NCI-H748 treated with DMSO at 0.1 percent for 48 hours (cell line): Measurements from ENCODE around the gene POU2F3.
"Not testable (repeated sequence)": the region's sequence is repeated elsewhere in the genome, so short reads cannot be mapped to it uniquely, and the experiment has no call there.

Source experiments
- DNase-seq: peaks from one replicate; lab custom pipeline; 2025; lab: John Stamatoyannopoulos, UW

POU2F3 gene

DNA sequence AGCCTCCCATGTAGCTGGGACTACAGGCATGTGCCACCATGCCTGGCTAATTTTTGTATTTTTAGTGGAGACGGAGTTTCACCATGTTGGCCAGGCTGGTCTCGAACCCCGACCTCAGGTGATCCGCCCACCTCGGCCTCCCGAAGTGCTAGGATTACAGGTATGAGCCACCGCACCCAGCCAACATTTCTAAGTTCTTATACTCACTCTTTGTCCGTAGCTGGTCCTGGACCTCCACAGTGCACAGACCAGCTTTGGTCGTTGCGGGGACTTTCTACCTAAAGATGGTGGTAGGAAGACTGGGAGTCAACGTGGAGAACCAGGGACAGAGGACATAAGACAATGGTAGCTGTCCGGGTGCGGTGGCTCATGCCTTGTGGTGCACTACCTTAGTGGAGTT, 13.4 kb downstream of the POU2F3 start:
- not testable (repeated sequence) for DNase-seq

DNA sequence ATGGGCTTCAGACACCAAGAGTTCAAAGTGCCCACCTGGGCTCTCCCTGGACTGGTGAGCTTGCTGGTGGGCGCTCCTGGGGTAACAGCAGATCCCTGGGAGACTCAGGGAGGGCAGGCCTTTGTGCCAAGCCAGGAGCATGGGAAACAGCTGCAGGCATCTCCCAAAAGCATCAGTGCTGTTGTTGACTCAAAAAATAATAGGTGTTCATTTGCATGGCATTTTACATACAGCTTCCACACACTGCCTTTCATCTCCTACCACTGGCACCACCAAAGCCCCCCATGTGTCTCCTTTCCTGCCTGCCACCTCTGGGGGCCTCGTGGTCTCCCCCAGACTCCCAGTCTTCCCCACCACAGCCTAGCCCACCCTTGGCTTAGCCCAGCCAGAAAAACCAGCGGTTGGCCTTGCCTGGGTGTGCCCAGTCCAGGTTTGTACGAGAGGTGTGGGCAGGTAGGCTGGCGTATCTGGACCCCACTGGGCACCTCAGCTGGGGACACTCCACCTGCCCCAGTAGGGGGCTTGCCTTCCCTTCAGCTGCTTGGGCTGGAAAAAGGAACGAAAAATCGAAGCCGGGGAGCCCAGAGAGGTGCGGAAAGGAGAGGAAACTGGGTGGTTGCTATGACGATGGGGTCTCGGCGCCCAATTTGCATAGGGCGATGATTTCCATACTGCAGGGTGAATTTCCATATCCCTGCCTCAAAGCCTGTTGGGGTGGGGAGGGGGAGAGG, 15.0 kb downstream of the POU2F3 start:
- DNase-seq = no peak

GRCh38 chr11:120255519-120255866, 15.6 kb downstream of the POU2F3 start:
- no peak for DNase-seq

DNA sequence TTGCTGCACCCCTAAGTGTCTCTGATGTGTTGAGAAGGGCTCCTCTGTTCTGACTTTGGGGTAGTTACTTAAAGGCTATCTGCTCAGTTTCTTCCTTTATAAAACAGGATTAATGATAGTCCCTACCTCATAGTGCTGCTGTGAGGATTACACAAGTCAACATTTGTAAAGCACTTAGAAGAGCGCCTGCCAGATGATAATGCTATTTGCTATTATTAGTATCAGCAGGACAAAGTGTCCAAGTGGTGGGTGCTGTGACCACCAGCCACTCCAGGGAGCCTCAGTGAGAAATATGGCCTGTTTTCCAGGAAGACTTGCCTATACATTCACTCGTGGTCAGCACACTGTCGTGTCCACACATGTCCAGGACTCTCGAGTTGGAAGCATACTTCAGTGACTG, 16.2 kb downstream of the POU2F3 start:
- no peak for DNase-seq

GRCh38 chr11:120256779-120257178, 16.8 kb downstream of the POU2F3 start:
- no peak for DNase-seq

- DNase-seq = no peak
Observed at GRCh38 chr11:120257346-120257745, 17.4 kb downstream of the POU2F3 start.

DNA sequence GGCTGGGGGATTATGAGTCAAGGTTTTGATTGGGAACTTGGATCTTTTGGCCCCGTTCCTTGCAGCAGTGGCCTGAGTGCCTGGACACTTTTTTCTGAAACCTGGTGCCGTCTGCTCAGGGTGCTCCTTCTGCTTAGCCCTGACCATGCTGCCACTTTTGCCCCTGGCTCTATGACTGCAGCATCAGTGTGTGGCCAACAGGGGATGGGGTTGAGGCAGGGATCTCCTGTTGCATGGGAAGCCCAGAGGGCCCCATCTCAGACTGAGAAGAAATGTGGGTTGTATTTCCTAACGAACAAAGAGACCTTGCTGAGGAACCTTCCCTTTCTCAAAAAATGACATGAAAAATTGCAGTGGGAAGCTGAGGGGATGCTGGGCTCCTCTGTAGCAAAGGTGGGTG, 18.7 kb downstream of the POU2F3 start:
- no peak for DNase-seq

DNA sequence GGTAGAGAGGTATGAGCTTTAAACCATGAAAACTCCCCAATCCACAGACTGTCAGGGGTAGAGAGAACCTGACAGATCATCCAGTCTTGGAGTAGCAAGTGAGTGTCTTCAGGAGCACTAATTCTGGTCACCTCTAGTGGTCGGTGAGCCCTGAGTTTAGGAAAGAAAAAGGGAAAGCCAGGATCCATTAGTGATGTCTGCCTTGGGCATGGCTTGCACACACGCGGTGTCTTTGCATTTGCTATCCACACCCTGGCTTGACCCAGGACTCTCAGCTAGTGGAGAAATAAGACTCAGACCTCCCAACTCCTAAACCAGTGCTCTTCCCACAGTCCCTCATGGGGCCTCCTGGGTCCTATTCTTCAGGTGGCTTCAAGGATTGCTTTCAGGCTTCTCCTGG, 19.3 kb downstream of the POU2F3 start:
- DNase-seq = no peak

DNA sequence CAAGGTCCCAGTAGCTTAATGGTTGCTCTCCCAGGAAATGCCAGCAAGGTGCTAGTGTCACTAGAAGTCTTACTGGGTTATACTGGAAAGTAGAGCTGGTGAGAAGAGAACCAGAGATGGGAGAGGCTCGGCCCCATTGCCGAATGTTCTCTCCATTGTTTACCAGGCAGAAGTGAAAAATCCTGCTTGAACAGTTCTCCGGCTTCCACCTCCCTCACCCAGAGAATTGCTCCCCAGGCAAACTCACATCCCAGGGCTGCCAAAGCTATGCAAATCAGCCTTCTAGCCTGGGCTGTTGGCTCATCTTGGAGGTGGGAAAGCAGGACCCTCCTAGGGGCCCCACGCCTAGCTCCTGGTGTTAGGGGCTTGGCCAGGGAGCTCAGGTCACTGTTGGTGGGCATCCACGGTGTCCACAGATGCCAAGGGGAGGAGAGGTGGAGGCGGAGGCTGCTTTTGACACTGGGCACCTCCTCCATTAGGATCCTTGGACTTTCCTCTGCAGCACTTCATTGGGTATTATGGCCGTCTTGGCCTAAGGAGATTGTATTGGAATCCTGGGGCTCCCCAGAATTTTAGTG, 20.1 kb downstream of the POU2F3 start:
- DNase-seq = no peak

DNA sequence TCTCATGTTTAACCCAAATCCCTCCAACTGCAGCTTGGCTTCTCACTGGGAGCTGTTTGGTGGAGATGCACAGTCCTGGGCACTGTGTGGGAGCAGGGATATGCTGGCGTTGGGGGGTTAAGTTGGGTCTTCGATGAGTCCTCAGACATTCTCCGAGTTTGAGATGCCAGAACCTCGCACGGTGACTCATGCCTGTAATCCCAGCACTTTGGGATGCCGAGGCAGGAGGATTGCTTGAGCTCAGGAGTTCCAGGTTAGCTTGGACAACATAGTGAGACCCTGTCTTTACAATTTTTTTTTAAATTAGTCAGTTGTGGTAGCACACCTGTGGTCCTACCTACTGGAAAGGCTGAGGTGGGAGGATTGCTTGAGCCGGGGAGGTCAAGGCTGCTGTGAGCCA, 20.7 kb downstream of the POU2F3 start:
- no peak for DNase-seq

GRCh38 chr11:120261321-120261720, 21.4 kb downstream of the POU2F3 start:
- DNase-seq = no peak

GRCh38 chr11:120261931-120262330, 22.0 kb downstream of the POU2F3 start:
- no peak for DNase-seq

DNA sequence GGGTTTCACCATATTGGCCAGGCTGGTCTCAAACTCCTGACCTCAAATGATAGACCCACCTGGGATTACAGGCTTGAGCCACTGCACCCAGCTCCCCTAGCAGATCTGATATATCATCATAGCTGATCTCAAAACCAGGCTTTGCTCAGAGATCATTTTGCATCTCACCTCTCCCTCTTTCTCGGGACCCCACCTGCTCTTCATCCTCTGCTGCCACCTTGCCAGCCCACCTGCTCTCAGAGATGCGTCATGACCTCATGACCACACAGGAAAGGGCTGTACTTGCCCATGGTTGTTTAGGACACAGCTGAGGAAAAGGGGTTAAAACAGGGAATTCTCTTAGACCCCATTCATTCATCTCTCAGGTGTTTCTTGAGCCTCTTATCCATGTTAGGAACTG, 27.4 kb downstream of the POU2F3 start:
- no peak for DNase-seq

GRCh38 chr11:120268686-120269085, 28.7 kb downstream of the POU2F3 start:
- DNase-seq = no peak

- DNase-seq = no peak
Observed at GRCh38 chr11:120270386-120270785, 30.4 kb downstream of the POU2F3 start.

- no peak for DNase-seq
Observed at GRCh38 chr11:120271672-120272071, 31.7 kb downstream of the POU2F3 start.

- no peak for DNase-seq
Observed at GRCh38 chr11:120272303-120272702, 32.4 kb downstream of the POU2F3 start.

DNA sequence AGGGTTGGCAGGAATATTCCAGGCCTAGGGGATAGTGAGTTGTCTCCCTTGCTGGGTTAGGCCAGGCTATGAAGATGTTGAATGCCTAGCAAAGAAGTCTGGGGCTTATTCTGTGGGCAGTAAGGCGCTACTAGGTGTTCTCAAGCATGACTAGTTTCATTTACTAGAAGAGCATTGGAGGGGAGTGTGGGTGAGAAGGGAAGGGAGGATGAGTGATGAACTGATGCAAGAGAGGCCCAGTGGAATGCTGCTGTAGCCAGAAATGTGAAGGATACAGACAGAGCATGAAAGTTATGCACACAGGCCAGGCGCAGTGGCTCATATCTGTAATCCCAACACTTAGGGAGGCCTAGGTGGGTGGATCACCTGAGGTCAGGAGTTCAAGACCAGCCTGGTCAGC, 33.5 kb downstream of the POU2F3 start:
- DNase-seq = no peak

DNA sequence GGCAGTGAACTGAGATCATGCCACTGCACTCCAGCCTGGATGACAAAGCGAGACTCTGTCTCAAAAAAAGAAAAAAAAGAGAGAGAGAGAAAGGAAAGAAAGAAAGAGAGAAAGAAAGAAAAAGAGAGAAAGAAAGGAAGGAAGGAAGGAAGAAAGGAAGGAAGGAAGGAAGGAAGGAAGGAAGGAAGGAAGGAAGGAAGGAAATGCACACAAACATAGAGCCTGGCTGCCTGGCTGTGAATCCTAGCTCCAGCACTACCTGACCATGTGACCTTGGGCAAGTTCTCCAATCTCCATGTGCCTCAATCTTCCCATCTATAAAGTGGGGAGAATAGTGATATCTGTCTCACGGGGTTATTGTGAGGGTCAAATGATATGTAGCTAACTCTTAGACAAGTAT, 34.0 kb downstream of the POU2F3 start:
- DNase-seq = not testable (repeated sequence)

DNA sequence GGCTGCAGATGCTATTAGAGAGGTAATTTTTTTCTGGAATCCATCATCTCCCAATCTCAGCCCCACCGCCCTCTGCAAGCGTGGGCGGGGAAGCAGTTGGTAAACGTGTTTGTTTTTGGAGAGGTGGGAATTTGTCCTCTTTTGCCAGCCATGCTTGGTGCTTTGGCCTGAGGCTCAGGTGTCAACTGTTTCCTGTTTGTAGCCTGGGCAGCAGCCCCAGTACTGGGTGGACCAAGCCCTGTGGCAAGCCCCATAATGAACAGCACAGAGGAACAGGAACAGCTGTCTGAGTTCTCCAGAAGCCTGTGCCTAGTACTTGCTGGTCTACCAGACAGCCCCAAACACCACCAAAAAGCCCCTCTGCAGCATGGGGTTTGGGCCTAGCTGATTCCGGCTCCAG, 39.6 kb downstream of the POU2F3 start:
- no peak for DNase-seq

- no peak for DNase-seq
Observed at GRCh38 chr11:120280600-120281051, 40.7 kb downstream of the POU2F3 start.

- DNase-seq = no peak
Observed at GRCh38 chr11:120281143-120281795, 41.3 kb downstream of the POU2F3 start.

- DNase-seq = no peak
Observed at GRCh38 chr11:120283124-120283523, 43.2 kb downstream of the POU2F3 start.

DNA sequence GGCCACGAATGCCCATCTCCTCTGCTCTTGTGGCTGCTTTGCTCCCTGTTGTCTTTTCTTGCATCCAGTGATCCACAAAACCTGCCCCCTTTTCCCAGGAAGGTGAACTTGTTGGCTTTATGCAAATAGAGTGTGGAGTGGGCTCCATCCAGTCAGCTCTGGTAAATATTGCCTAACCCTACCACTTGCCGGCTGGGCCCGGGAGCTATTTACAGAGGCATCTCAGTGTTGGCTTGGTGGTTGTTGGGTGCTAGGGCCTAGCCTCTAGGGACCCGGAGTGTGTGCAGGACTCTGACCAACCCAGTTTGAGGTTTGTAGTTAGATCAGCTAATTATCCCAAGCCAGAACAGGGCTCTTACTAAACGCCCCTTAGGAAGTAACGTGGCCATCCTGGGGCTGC, 44.3 kb downstream of the POU2F3 start:
- no peak for DNase-seq
